Fibroblast of mammary gland (primary cell): ENCODE results near the gene ARHGAP4.
A peak's percentile ranks its signal among the peaks of the same experiment; 100 is the strongest.

ENCODE experiments used
- DNase-seq: peaks from one replicate; pipeline ENCODE4 v3.0.0-alpha.2; 2010; ENCODE audit warnings: low read depth
- H3K4me3 ChIP-seq: 2 replicates; pipeline ENCODE4 v1.5.1; 2011; ENCODE audit warnings: low read depth, mild to moderate bottlenecking, low read length, moderate library complexity; ENCODE audit not compliant: control insufficient read depth
- TF ChIP-seq, protein P1 (sequence below): conservative IDR thresholded peaks from 2 replicates; pipeline ENCODE4 v1.5.1; 2011; ENCODE audit warnings: low read depth, low read length, inconsistent platforms; ENCODE audit not compliant: control insufficient read depth, insufficient read depth

ARHGAP4 gene

DNA sequence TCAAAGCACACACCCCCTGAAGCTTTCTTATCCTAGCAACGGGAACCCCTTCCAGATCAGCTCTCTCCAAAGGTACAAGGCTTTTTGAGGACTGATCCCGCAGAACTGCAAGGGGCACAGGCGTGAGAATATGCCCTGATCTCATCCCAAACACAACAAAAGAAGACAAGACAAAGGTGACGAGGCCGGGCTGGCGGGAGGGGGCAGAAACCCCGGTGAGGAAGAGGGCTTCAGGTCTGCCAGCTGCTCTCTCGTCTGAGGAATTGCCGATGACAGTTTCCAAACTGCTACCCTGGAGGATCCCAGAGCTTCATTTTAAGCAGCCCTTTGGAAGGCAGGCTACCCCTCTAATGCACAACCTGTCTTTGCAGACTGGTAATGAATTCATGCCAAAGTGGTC lies 42.2 kb upstream of the ARHGAP4 start:
- peak overlapping the region; percentile 95 for H3K4me3 ChIP-seq
- DNase-seq, result no peak
- TF ChIP-seq, protein P1, sequence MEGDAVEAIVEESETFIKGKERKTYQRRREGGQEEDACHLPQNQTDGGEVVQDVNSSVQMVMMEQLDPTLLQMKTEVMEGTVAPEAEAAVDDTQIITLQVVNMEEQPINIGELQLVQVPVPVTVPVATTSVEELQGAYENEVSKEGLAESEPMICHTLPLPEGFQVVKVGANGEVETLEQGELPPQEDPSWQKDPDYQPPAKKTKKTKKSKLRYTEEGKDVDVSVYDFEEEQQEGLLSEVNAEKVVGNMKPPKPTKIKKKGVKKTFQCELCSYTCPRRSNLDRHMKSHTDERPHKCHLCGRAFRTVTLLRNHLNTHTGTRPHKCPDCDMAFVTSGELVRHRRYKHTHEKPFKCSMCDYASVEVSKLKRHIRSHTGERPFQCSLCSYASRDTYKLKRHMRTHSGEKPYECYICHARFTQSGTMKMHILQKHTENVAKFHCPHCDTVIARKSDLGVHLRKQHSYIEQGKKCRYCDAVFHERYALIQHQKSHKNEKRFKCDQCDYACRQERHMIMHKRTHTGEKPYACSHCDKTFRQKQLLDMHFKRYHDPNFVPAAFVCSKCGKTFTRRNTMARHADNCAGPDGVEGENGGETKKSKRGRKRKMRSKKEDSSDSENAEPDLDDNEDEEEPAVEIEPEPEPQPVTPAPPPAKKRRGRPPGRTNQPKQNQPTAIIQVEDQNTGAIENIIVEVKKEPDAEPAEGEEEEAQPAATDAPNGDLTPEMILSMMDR, result no peak

DNA sequence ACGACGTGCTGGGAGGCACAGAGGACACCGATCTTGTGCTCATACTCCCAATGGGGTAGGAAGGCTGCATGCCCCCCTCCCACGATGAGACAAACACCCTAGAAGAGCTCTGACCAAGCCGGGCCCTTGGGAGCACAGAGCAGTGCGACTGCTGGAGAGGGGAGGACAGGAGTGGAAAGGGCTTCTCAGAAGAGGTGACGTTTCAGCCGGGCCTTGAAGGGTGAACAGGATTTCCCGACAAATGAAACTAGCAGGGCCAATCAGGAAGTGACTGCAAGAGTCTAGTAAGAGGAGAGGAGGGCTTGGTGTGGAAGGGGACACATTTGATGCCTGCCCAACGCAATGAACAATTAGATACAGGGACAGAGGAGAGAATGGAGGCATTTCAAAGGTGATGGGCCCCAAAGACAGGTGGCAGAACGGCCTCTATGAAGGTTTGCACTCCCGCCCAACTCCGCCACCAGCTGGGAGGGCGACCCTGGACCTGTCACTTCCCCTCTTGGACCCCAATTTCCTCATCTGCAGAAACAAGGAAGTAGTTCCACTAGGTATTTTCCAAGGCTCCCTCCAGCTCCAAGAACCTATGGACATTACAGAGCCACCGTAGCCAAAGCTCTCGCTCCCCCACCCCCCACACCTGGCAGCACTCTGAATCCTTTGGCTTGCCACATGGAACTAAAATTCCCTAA lies 41.6 kb upstream of the ARHGAP4 start:
- DNase-seq, result no peak
- no peak overlapping the region for H3K4me3 ChIP-seq
- TF ChIP-seq, protein P1, result no peak

DNA sequence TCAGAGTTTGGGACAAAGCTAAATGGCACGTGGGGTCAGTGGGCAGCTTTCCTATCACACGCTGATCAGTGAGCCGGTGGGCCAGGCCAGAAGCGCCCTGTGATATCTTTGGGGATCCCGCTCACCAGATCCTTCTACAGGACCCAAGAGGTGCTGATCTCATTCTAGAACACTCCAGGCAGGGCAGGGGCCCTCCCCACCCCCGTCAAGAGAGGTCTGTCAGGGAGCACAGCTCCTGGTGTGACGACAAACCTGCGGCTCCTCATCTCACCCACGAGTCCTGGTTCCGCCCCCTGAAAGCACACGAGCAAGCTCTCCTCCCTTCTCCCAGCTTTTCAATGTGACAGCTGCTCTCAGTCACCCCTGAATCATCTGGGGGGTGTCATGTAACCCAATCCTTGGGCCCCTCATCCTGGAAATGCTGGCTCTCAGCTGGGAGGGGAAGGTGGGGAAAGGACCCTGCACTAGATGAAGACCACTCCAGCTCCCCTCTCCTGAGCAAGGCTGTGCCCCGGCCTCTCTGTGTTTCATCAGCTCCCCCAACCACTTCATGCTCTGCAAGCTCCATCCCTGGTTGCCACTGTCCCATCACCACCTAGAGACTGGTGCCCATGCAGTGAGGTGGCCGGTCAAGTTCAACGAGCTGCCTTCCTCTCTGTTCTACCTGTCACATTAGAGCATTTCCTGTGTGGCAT lies 40.9 kb upstream of the ARHGAP4 start:
- DNase-seq, result peak; percentile 49
- TF ChIP-seq, protein P1, result no peak
- H3K4me3 ChIP-seq, result no peak overlapping the region

DNA sequence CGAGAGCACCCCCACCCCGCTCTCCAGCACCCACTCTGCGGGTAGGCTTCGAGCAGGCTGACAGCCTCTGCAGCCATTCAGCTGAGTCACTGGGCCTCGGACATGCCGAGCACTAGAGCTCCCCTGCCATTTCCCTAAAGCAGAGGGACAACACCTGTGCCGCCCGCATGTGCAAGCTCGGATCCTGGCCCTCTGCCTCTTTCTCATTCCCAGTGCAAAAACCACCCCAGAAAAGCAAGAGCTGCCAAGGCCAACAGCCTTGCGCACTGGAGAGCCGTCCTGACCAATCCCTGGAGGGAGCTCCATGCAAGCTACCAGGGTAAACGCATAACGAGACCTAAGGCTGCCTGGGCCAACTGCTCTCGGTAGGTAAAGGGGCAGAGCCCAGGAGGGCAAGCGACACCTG lies 40.2 kb upstream of the ARHGAP4 start:
- no peak overlapping the region for H3K4me3 ChIP-seq
- peak; percentile 43 for DNase-seq
- TF ChIP-seq, protein P1, result no peak

DNA sequence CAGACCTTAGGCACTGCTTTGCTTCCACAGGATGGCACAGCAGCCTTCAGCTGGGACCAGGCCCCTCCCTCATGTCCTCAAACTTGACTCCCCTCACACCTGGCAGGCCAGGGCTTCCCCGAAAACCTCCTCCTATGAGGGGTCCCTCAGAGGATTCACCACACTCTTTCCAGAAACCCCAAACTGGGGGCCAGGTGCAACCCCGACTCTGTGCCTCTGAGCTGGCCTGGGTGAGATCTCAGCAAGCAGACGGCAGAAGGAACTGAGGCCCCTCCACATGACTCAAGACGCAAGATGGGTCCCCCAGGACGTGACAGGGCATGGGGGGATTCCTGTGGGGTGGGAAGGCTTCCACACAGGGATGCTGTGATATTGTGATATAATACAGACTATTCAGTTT lies 39.3 kb upstream of the ARHGAP4 start:
- no peak for DNase-seq
- TF ChIP-seq, protein P1, result no peak
- no peak overlapping the region for H3K4me3 ChIP-seq

DNA sequence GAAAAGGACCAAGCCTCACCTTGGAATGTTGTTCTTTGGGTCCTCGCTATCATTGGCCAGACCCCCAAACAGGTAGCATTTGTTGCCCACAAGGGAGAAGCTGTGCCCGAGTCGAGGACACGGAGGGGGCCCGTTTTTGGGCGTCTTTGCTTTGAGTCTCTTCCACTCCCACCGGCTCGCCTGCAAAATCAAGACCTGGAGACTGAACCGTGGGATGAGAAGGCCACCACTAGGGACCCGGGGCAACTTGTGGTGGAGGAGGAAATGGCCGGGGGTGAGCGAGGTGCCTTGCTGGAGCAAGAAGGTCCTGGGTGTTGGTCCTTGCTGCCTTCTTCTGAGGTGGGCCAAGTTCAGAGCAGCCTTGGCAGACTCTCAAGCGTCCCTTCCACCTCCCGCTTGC lies 38.0 kb upstream of the ARHGAP4 start:
- no peak overlapping the region for H3K4me3 ChIP-seq
- TF ChIP-seq, protein P1, result no peak
- DNase-seq, result no peak
